Peyer's patch (tissue), 4 donors: ENCODE results near the gene HAO2. TPM values are rescaled to one million over a fixed set of nuclear protein-coding genes. Genes with fewer than 3 reads are reported as not detected.
A peak's percentile ranks its signal among the peaks of the same experiment; 100 is the strongest.
"Not testable (repeated sequence)": the region's sequence is repeated elsewhere in the genome, so short reads cannot be mapped to it uniquely, and the experiment has no call there.

Source experiments
- DNase-seq, 3 donors: peaks; one replicate each; pipeline ENCODE4 v3.0.0-alpha.2; 2017 to 2019
- H3K27ac ChIP-seq, 4 donors: fragments of 200-600 bp; sonication (generic); one replicate each; pipeline ENCODE4 v1.5.1; 2016 to 2019
- H3K27me3 ChIP-seq, 2 donors: fragments of 200-600 bp; sonication (generic); one replicate each; pipeline ENCODE4 v1.5.1; 2019
- H3K36me3 ChIP-seq, 3 donors: fragments of 200-600 bp; sonication (generic); one replicate each; pipeline ENCODE4 v1.5.1; 2016 to 2019
- H3K4me1 ChIP-seq, 4 donors: fragments of 200-600 bp; sonication (generic); one replicate each; pipeline ENCODE4 v1.5.1; 2016 to 2019
- H3K4me3 ChIP-seq, 4 donors: fragments of 200-600 bp; sonication (generic); 1 replicate in 3 of 4; 2 replicates in 1 of 4; pipeline ENCODE4 v1.5.1; 2016 to 2019; ENCODE audit warnings: mild to moderate bottlenecking in 1 of 4
- H3K9me3 ChIP-seq, 4 donors: fragments of 200-600 bp; sonication (generic); one replicate each; pipeline ENCODE4 v1.5.1; 2016 to 2019; ENCODE audit warnings: mild to moderate bottlenecking in 1 of 4
- POLR2A ChIP-seq, 2 donors: fragments of 450-650 bp; IDR thresholded peaks; one replicate each; pipeline ENCODE4 v1.5.1; 2017; ENCODE audit warnings: antibody characterized with exemption in 2 of 2, mild to moderate bottlenecking in 2 of 2, moderate library complexity in 2 of 2
- total RNA-seq, 4 donors: library from RNA; depleted of rRNA; stranded (reverse); fragments of >200 nt; gene quantifications; one replicate each; pipeline ENCODE4 v1.1.0, GENCODE V29; 2016
- TF ChIP-seq, protein P1 (sequence below), 6 experiments: fragments of 450-650 bp in 4 of 6; fragments of 200-600 bp in 2 of 6; sonication (generic) in 1 of 6; IDR thresholded peaks; one replicate each; pipeline ENCODE4 v1.5.1; 2017 to 2019; ENCODE audit warnings: antibody characterized with exemption in 6 of 6, mild to moderate bottlenecking in 3 of 6, moderate library complexity in 1 of 6

The HAO2 gene
- total RNA-seq, 4 donors from 2014 or later, result 0.76 TPM; not detected in 3

DNA sequence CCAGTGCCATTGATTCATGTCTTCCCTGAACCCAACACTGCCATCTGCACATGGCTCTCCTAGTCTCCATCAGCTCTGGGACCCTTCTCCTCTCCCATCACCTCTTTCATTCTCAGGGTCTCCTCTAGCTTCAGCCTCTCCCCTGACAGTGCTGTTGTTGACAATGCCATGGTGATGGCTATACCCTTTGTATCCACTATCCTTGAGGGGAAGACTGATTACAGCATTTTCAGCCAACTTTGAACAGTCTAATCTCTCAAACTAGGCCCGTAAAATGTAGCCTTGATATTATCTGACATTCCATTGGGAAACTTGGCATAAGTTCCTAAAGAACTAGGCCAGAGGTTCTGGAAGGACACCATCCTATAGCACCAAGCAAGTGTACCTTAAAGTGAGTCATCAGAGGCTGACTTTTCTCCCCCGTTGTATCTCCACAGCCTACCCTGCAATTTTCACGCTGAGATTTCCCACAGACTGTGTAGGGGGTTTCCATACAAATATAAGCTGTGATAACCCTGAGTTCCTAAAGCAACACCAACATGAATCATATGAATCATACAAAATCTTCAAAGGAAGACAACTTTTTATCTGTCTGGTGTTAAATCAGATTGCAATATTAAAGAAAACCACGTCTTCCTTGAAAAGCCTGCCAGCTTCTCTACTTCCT, 5.8 kb downstream of the HAO2 start:
- H3K9me3 ChIP-seq, result no peaks in the 10 kb centered on the region
- no peaks in the 10 kb centered on the region for H3K27me3 ChIP-seq
- H3K27ac ChIP-seq, result peak overlapping the region in 2 of 4 donors; percentile 47 to 64
- no peaks in the 10 kb centered on the region for H3K36me3 ChIP-seq
- TF ChIP-seq, protein P1, sequence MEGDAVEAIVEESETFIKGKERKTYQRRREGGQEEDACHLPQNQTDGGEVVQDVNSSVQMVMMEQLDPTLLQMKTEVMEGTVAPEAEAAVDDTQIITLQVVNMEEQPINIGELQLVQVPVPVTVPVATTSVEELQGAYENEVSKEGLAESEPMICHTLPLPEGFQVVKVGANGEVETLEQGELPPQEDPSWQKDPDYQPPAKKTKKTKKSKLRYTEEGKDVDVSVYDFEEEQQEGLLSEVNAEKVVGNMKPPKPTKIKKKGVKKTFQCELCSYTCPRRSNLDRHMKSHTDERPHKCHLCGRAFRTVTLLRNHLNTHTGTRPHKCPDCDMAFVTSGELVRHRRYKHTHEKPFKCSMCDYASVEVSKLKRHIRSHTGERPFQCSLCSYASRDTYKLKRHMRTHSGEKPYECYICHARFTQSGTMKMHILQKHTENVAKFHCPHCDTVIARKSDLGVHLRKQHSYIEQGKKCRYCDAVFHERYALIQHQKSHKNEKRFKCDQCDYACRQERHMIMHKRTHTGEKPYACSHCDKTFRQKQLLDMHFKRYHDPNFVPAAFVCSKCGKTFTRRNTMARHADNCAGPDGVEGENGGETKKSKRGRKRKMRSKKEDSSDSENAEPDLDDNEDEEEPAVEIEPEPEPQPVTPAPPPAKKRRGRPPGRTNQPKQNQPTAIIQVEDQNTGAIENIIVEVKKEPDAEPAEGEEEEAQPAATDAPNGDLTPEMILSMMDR (IDR thresholded peaks at IDR 0.05), result no peak
- no peak for TF ChIP-seq POLR2A (IDR thresholded peaks at IDR 0.05)
- peaks cover 0 to 10% (median 0%) of the 10 kb centered on the region in 4 donors for H3K4me1 ChIP-seq
- DNase-seq, result no peak
- H3K4me3 ChIP-seq, result no peak overlapping the region

DNA sequence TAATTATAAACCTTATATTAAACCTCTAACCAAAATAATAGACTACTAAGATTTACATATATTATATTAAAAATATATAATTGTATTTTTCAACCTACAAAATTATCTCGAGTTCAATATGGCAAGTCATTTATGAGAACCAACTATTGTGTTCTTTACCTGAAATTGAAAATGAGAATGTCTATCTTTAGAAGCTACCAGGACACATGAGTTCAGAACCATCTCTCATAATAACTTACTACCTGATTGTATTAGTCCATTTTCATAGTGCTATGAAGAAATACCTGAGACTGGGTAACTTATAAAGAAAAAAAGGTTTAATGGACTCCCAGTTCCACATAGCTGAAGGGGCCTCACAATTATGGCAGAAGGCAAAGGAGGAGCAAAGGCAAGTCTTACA, 6.8 kb downstream of the HAO2 start:
- no peak for DNase-seq
- Histone ChIP-seq H3K4me3 (no peak overlapping the region), H3K9me3 (no peaks in the 10 kb centered on the region), H3K27ac (no peak overlapping the region), H3K36me3 (no peaks in the 10 kb centered on the region), H3K27me3 (no peaks in the 10 kb centered on the region), H3K4me1 (peaks cover 0 to 15% (median 0%) of the 10 kb centered on the region in 4 donors)
- TF ChIP-seq, protein P1 (IDR thresholded peaks at IDR 0.05), result no peak
- no peak for TF ChIP-seq POLR2A (IDR thresholded peaks at IDR 0.05)

DNA sequence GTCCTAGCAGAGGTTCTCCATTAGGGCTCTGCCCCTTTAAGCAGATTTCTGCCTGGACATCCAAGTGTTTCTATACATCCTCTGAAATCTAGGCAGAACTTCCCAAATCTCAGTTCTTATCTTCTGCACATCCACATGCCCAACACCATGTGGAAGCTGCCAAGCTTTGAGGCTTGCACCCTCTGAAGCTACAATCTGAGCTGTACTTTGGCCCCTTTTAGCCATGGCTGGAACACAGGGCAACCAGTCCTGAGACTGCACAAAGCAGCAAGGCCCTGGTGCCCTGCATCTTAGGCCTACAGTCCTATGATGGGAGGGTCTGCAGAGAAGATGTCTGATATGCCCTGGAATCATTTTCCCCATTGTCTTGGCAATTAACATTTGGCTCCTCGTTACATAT, 8.0 kb downstream of the HAO2 start:
- Histone ChIP-seq H3K27me3 (no peaks in the 10 kb centered on the region), H3K4me3 (no peak overlapping the region), H3K36me3 (no peaks in the 10 kb centered on the region), H3K4me1 (peaks cover 0 to 15% (median 0%) of the 10 kb centered on the region in 4 donors), H3K27ac (no peak overlapping the region), H3K9me3 (no peaks in the 10 kb centered on the region)
- no peak for DNase-seq
- TF ChIP-seq, protein P1 (IDR thresholded peaks at IDR 0.05), result no peak
- no peak for TF ChIP-seq POLR2A (IDR thresholded peaks at IDR 0.05)

DNA sequence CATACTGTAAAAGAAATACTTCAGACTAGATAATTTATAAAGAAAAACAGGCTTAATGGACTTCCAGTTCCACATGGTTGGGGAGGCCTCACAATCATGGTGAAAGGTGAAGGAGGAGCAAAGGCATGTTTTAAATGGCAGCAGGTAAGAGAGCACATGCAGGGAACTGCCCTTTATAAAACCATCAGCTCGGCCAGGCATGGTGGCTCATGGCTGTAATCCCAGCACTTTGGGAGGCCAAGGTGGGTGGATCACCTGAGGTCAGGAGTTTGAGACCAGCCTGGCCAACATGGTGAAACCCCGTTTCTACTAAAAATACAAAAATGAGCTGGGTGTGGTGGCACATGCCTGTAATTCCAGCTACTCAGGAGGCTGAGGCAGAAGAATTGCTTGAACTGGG, 9.0 kb downstream of the HAO2 start:
- Histone ChIP-seq H3K4me3 (peak overlapping the region in 1 of 4 donors; percentile 40), H3K4me1 (peaks cover 0 to 15% (median 0%) of the 10 kb centered on the region in 4 donors)
- not testable (repeated sequence) for H3K9me3 ChIP-seq, DNase-seq, H3K36me3 ChIP-seq, H3K27me3 ChIP-seq, H3K27ac ChIP-seq

DNA sequence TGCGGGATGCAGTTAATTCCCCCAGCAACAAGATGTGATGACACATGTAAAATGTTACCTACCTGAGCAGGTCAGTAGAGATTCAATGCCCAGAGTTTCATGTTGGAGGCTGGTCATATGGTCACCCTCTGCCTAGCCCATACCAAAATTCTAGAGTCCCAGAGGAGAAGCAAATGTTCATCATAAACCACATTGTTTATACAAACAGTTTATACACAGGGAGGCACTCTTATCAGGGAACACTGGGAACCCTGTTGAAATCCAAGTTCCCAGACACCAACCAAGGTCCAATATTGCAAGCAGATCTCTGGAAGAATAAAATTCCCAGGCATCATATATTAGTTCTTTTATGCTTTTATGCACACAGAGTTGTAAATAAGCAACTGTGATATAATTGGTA, 10.5 kb downstream of the HAO2 start:
- DNase-seq, result no peak
- H3K27ac ChIP-seq, result peak overlapping the region in 1 of 4 donors; percentile 62
- no peaks in the 10 kb centered on the region for H3K36me3 ChIP-seq
- no peaks in the 10 kb centered on the region for H3K27me3 ChIP-seq
- H3K9me3 ChIP-seq, result no peaks in the 10 kb centered on the region
- peak overlapping the region in 2 of 4 donors; percentile 26 to 40 for H3K4me3 ChIP-seq
- H3K4me1 ChIP-seq, result peaks cover 0 to 6% (median 0%) of the 10 kb centered on the region in 4 donors
- TF ChIP-seq POLR2A (IDR thresholded peaks at IDR 0.05), result no peak
- TF ChIP-seq, protein P1 (IDR thresholded peaks at IDR 0.05), result no peak

DNA sequence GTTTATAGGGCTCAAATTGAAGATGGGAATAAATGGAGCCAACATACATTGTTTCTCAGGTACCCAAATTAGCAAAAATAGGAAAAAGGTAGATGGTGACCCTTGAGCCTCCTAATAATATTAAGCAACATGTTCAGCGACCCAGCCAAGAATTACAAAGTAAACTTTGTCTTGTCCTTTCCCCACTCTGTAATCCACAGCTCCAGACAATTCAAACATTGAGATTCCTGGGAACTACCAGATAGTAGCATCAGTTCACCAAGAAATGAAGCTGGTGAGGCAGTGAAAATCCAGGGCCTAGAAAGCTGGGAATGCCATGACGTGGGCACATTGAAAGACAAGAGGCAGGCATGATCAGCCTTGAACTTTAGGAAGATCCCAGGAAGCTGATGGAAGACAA, 11.7 kb downstream of the HAO2 start:
- H3K4me1 ChIP-seq, result peaks cover 0 to 5% (median 0%) of the 10 kb centered on the region in 4 donors
- no peaks in the 10 kb centered on the region for H3K27me3 ChIP-seq
- DNase-seq, result no peak
- no peak overlapping the region for H3K4me3 ChIP-seq
- no peaks in the 10 kb centered on the region for H3K9me3 ChIP-seq
- no peak for TF ChIP-seq POLR2A (IDR thresholded peaks at IDR 0.05)
- TF ChIP-seq, protein P1 (IDR thresholded peaks at IDR 0.05), result no peak
- no peaks in the 10 kb centered on the region for H3K36me3 ChIP-seq
- no peak overlapping the region for H3K27ac ChIP-seq
